Measurements from ENCODE around the gene USPL1. TPM values are rescaled to one million over a fixed set of nuclear protein-coding genes. Genes with fewer than 3 reads are reported as not detected.

The USPL1 gene
- total and polyA plus RNA-seq, 2 donors from 2014 or later, result 6.3 to 18.4 TPM

- intact Hi-C loops (cut with DNase I), result no loop called here
- no peaks in the 10 kb centered on the region for H3K27me3 ChIP-seq (ENCODE audit: control insufficient read depth, insufficient read depth, low read length)
These were observed 11.8 kb downstream of the USPL1 start for GRCh38 chr13:30629527-30629926.

GRCh38 chr13:30633861-30634260 lies 16.1 kb downstream of the USPL1 start:
- no peaks in the 10 kb centered on the region for H3K27me3 ChIP-seq (ENCODE audit: control insufficient read depth, insufficient read depth, low read length)
- H3K9me3 ChIP-seq (ENCODE audit: control insufficient read depth in 2 of 3, insufficient read depth in 1 of 3, low read length in 3 of 3), result no peaks in the 10 kb centered on the region
- no peak overlapping the region for H3K9ac ChIP-seq (ENCODE audit: low read length in 3 of 3)
- H3K27ac ChIP-seq (ENCODE audit: low read depth in 2 of 2, low read length in 2 of 2), result no peak overlapping the region
- peaks cover 0 to 2% (median 0%) of the 10 kb centered on the region in 3 donors for H3K4me1 ChIP-seq (ENCODE audit: control insufficient read depth in 2 of 3, insufficient read depth in 2 of 3, low read depth in 1 of 3, low read length in 3 of 3)
- H3K36me3 ChIP-seq (ENCODE audit: control insufficient read depth in 2 of 3, insufficient read depth in 3 of 3, low read length in 3 of 3), result peaks cover 2 to 11% (median 3%) of the 10 kb centered on the region in 3 donors
- DNase-seq, result no peak
- no peak for FAIRE-seq
- intact Hi-C loops (cut with DNase I), result no loop called here
- no peak for TF ChIP-seq CTCF (IDR thresholded peaks at IDR 0.05; ENCODE audit: borderline replicate concordance, extremely low read depth, insufficient read depth)
- H3K4me3 ChIP-seq (ENCODE audit: low read length in 3 of 3), result no peak overlapping the region

More at GRCh38 chr13:30629527-30629926, 11.8 kb downstream of the USPL1 start:
- Histone ChIP-seq H3K4me3 (ENCODE audit: low read length in 3 of 3) (no peak overlapping the region), H3K9ac (ENCODE audit: low read length in 3 of 3) (no peak overlapping the region), H3K27ac (ENCODE audit: low read depth in 2 of 2, low read length in 2 of 2) (no peak overlapping the region), H3K4me1 (ENCODE audit: control insufficient read depth in 2 of 3, insufficient read depth in 2 of 3, low read depth in 1 of 3, low read length in 3 of 3) (no peaks in the 10 kb centered on the region), H3K9me3 (ENCODE audit: control insufficient read depth in 2 of 3, insufficient read depth in 1 of 3, low read length in 3 of 3) (no peaks in the 10 kb centered on the region), H3K36me3 (ENCODE audit: control insufficient read depth in 2 of 3, insufficient read depth in 3 of 3, low read length in 3 of 3) (peaks cover 2 to 11% (median 3%) of the 10 kb centered on the region in 3 donors)
- TF ChIP-seq CTCF (IDR thresholded peaks at IDR 0.05; ENCODE audit: borderline replicate concordance, extremely low read depth, insufficient read depth), result no peak
- DNase-seq (no peak), FAIRE-seq (no peak)

- H3K4me3 ChIP-seq (ENCODE audit: low read length in 3 of 3), result no peak overlapping the region
- peaks cover 0 to 2% (median 0%) of the 10 kb centered on the region in 3 donors for H3K4me1 ChIP-seq (ENCODE audit: control insufficient read depth in 2 of 3, insufficient read depth in 2 of 3, low read depth in 1 of 3, low read length in 3 of 3)
- H3K27me3 ChIP-seq (ENCODE audit: control insufficient read depth, insufficient read depth, low read length), result no peaks in the 10 kb centered on the region
- TF ChIP-seq CTCF (IDR thresholded peaks at IDR 0.05; ENCODE audit: borderline replicate concordance, extremely low read depth, insufficient read depth), result no peak
- intact Hi-C loops (cut with DNase I), result no loop called here
- no peak for FAIRE-seq
- H3K27ac ChIP-seq (ENCODE audit: low read depth in 2 of 2, low read length in 2 of 2), result no peak overlapping the region
- H3K9ac ChIP-seq (ENCODE audit: low read length in 3 of 3), result no peak overlapping the region
- peaks cover 2 to 5% (median 3%) of the 10 kb centered on the region in 3 donors for H3K36me3 ChIP-seq (ENCODE audit: control insufficient read depth in 2 of 3, insufficient read depth in 3 of 3, low read length in 3 of 3)
- H3K9me3 ChIP-seq (ENCODE audit: control insufficient read depth in 2 of 3, insufficient read depth in 1 of 3, low read length in 3 of 3), result no peaks in the 10 kb centered on the region
- DNase-seq, result no peak
These were observed 17.1 kb downstream of the USPL1 start for GRCh38 chr13:30634838-30635237.

GRCh38 chr13:30638301-30638700 lies 20.6 kb downstream of the USPL1 start:
- FAIRE-seq (no peak), DNase-seq (no peak)
- H3K4me3 ChIP-seq (ENCODE audit: low read length in 3 of 3), result no peak overlapping the region
- peaks cover 0 to 2% (median 0%) of the 10 kb centered on the region in 3 donors for H3K4me1 ChIP-seq (ENCODE audit: control insufficient read depth in 2 of 3, insufficient read depth in 2 of 3, low read depth in 1 of 3, low read length in 3 of 3)
- peaks cover 4 to 15% (median 9%) of the 10 kb centered on the region in 3 donors for H3K36me3 ChIP-seq (ENCODE audit: control insufficient read depth in 2 of 3, insufficient read depth in 3 of 3, low read length in 3 of 3)
- H3K9me3 ChIP-seq (ENCODE audit: control insufficient read depth in 2 of 3, insufficient read depth in 1 of 3, low read length in 3 of 3), result no peaks in the 10 kb centered on the region
- intact Hi-C loops (cut with DNase I), result no loop called here
- no peak overlapping the region for H3K27ac ChIP-seq (ENCODE audit: low read depth in 2 of 2, low read length in 2 of 2)
- H3K9ac ChIP-seq (ENCODE audit: low read length in 3 of 3), result no peak overlapping the region
- TF ChIP-seq CTCF (IDR thresholded peaks at IDR 0.05; ENCODE audit: borderline replicate concordance, extremely low read depth, insufficient read depth), result no peak
- no peaks in the 10 kb centered on the region for H3K27me3 ChIP-seq (ENCODE audit: control insufficient read depth, insufficient read depth, low read length)
